Neural crest cell (in vitro differentiated cells): ENCODE results near the gene RSRP1. TPM values are rescaled to one million over a fixed set of nuclear protein-coding genes. Genes with fewer than 3 reads are reported as not detected.

ENCODE experiments used
- DNase-seq: peaks from one replicate; pipeline ENCODE4 v3.0.0; 2021; ENCODE audit warnings: low read depth, mixed read lengths, low spot score
- H3K27ac Mint-ChIP-seq: one replicate; pipeline ENCODE4 v1.8.0; 2021; ENCODE audit warnings: mild to moderate bottlenecking, mixed read lengths; ENCODE audit not compliant: unreplicated experiment
- H3K27me3 Mint-ChIP-seq: 2 replicates; pipeline ENCODE4 v1.8.0; 2021; ENCODE audit warnings: low read depth, mild to moderate bottlenecking, mixed read lengths
- H3K36me3 Mint-ChIP-seq: 2 replicates; pipeline ENCODE4 v1.8.0; 2021; ENCODE audit warnings: low read depth, mild to moderate bottlenecking, mixed read lengths
- H3K4me1 Mint-ChIP-seq: 2 replicates; pipeline ENCODE4 v1.8.0; 2021; ENCODE audit warnings: mixed read lengths
- H3K4me3 Mint-ChIP-seq: one replicate; pipeline ENCODE4 v1.8.0; 2021; ENCODE audit warnings: mild to moderate bottlenecking, mixed read lengths
- H3K9me3 Mint-ChIP-seq: 2 replicates; pipeline ENCODE4 v1.8.0; 2021; ENCODE audit warnings: mixed read lengths
- CTCF ChIP-seq: fragments of 200-600 bp; sonication (generic); conservative IDR thresholded peaks from 2 replicates; pipeline ENCODE4 v1.5.0; 2021; ENCODE audit warnings: antibody characterized with exemption, mild to moderate bottlenecking
- total RNA-seq: library from RNA; stranded (reverse); gene quantifications from 2 replicates; pipeline ENCODE4 v1.2.1, GENCODE V29; 2021

RSRP1 gene
- total RNA-seq, 1 donor from 2014 or later = 74.2 TPM

GRCh38 chr1:25219661-25220251 is 27.5 kb downstream of the RSRP1 start:
- DNase-seq = no peak
- Mint-ChIP-seq H3K27me3 (no peaks in the 10 kb centered on the region), H3K36me3 (peaks cover 9% of the 10 kb centered on the region), H3K9me3 (no peaks in the 10 kb centered on the region), H3K27ac (no peak overlapping the region), H3K4me1 (no peaks in the 10 kb centered on the region), H3K4me3 (no peak overlapping the region)
- no peak for TF ChIP-seq CTCF

- no peak for TF ChIP-seq CTCF
- Mint-ChIP-seq H3K4me3 (no peak overlapping the region), H3K27ac (no peak overlapping the region), H3K9me3 (no peaks in the 10 kb centered on the region), H3K27me3 (no peaks in the 10 kb centered on the region), H3K36me3 (peaks cover 3% of the 10 kb centered on the region), H3K4me1 (no peaks in the 10 kb centered on the region)
- DNase-seq = no peak
Measured at GRCh38 chr1:25217598-25218232, 29.5 kb downstream of the RSRP1 start.

GRCh38 chr1:25217015-25217414 is 30.2 kb downstream of the RSRP1 start:
- H3K36me3 Mint-ChIP-seq = peaks cover 3% of the 10 kb centered on the region
- no peak for DNase-seq
- no peak overlapping the region for H3K4me3 Mint-ChIP-seq
- no peak for TF ChIP-seq CTCF
- H3K9me3 Mint-ChIP-seq = no peaks in the 10 kb centered on the region
- H3K27me3 Mint-ChIP-seq = no peaks in the 10 kb centered on the region
- no peak overlapping the region for H3K27ac Mint-ChIP-seq
- no peaks in the 10 kb centered on the region for H3K4me1 Mint-ChIP-seq

GRCh38 chr1:25216123-25216522 is 31.1 kb downstream of the RSRP1 start:
- no peaks in the 10 kb centered on the region for H3K4me1 Mint-ChIP-seq
- no peak for DNase-seq
- TF ChIP-seq CTCF = no peak
- no peaks in the 10 kb centered on the region for H3K36me3 Mint-ChIP-seq
- no peak overlapping the region for H3K27ac Mint-ChIP-seq
- no peak overlapping the region for H3K4me3 Mint-ChIP-seq
- H3K9me3 Mint-ChIP-seq = no peaks in the 10 kb centered on the region
- no peaks in the 10 kb centered on the region for H3K27me3 Mint-ChIP-seq

- Mint-ChIP-seq H3K36me3 (no peaks in the 10 kb centered on the region), H3K27ac (no peak overlapping the region), H3K9me3 (no peaks in the 10 kb centered on the region), H3K27me3 (peaks cover 3% of the 10 kb centered on the region), H3K4me1 (no peaks in the 10 kb centered on the region), H3K4me3 (no peak overlapping the region)
- no peak for DNase-seq
- no peak for TF ChIP-seq CTCF
Measured at GRCh38 chr1:25212725-25213124, 34.5 kb downstream of the RSRP1 start.
